Osteocyte (in vitro differentiated cells): ENCODE data around the gene COL7A1. TPM values are rescaled to one million over a fixed set of nuclear protein-coding genes. Genes with fewer than 3 reads are reported as not detected.
A peak's percentile ranks its signal among the peaks of the same experiment; 100 is the strongest.

Source experiments
- DNase-seq: peaks from one replicate; pipeline ENCODE4 v3.0.0; 2021; ENCODE audit warnings: mixed read lengths; ENCODE audit not compliant: unreplicated experiment; ENCODE audit errors: extremely low spot score
- H3K27ac Mint-ChIP-seq: one replicate; pipeline ENCODE4 v1.8.0; 2021; ENCODE audit warnings: mild to moderate bottlenecking, mixed read lengths; ENCODE audit not compliant: unreplicated experiment
- H3K27me3 Mint-ChIP-seq: one replicate; pipeline ENCODE4 v1.8.0; 2021; ENCODE audit warnings: mixed read lengths; ENCODE audit not compliant: unreplicated experiment
- H3K36me3 Mint-ChIP-seq: one replicate; pipeline ENCODE4 v1.8.0; 2021; ENCODE audit warnings: mixed read lengths; ENCODE audit not compliant: unreplicated experiment
- H3K4me1 Mint-ChIP-seq: one replicate; pipeline ENCODE4 v1.8.0; 2021; ENCODE audit warnings: mixed read lengths; ENCODE audit not compliant: unreplicated experiment
- H3K4me3 Mint-ChIP-seq: one replicate; pipeline ENCODE4 v1.8.0; 2021; ENCODE audit warnings: mild to moderate bottlenecking, moderate library complexity, mixed read lengths; ENCODE audit not compliant: unreplicated experiment
- H3K9me3 Mint-ChIP-seq: one replicate; pipeline ENCODE4 v1.8.0; 2021; ENCODE audit warnings: mixed read lengths; ENCODE audit not compliant: unreplicated experiment
- total RNA-seq: library from RNA; stranded (reverse); gene quantifications from 2 replicates; pipeline ENCODE4 v1.2.1, GENCODE V29; 2021
- TF ChIP-seq, protein P1 (sequence below): fragments of 200-600 bp; sonication (generic); IDR thresholded peaks from 2 replicates; pipeline ENCODE4 v1.5.0; 2021; ENCODE audit warnings: antibody characterized with exemption, mild to moderate bottlenecking, moderate library complexity

The COL7A1 gene
- total RNA-seq, 1 donor from 2014 or later: 16.6 TPM

DNA sequence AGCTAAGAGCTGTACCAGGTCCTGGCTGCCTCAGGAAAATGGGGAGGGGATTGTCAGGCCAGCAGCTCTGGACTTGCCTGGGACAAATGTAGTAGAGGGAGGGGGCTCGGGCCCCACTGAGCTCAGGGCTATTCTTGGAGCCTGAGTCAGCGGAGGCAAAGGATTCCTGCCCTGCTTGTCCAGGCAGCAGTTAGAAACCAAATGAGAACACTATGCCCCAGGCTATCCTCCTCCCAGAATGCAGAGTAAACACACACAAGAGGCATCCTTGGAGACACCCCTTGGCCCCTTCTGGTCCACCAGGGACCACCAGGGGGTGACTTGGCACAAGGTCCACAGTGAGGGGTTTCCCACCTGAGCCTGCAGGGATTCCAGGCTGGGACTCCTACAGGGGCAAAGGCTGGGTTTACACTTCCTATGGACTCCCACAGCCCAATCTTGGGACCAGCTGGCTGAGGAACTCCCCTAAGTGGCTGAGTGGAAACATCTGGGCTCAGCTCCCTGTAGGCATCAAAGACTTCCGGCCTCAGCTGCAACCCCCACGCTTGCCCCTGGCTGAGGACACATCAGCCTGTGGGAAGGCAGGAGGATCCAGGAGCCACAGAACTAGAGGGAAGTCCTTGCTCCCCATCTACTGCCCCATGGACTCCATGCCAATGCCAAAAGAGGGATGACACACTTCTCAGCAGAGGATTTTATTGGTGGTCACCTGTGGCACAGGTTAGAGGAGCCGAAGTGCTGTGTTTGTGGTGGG lies 3.4 kb upstream of the COL7A1 start:
- H3K27ac Mint-ChIP-seq: peak overlapping the region; percentile 95

DNA sequence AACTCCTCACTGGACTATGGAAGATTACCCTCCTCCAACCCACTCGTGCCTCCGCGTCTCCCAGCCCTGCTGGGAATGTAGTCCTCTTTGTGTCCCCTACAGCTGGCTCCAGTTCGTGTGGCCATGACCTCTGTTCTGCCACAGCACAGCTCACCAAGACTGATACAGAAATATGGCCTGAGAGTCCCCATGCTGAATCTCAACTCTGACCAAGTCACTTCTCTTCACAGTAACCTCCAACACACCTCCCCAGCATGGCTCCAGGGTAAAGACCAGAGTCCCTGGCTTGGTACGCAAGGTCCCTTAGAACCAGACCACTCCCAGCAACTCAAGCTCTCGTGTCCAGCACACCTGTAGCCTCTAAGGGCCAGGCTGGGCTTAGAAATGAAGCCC lies 2.3 kb upstream of the COL7A1 start:
- peak overlapping the region; percentile 95 for H3K27ac Mint-ChIP-seq
- peaks cover 61% of the 10 kb centered on the region for H3K4me1 Mint-ChIP-seq
- H3K27me3 Mint-ChIP-seq: no peaks in the 10 kb centered on the region
- no peak overlapping the region for H3K4me3 Mint-ChIP-seq
- H3K36me3 Mint-ChIP-seq: peaks cover 26% of the 10 kb centered on the region
- no peaks in the 10 kb centered on the region for H3K9me3 Mint-ChIP-seq
- DNase-seq: no peak
- TF ChIP-seq, protein P1, sequence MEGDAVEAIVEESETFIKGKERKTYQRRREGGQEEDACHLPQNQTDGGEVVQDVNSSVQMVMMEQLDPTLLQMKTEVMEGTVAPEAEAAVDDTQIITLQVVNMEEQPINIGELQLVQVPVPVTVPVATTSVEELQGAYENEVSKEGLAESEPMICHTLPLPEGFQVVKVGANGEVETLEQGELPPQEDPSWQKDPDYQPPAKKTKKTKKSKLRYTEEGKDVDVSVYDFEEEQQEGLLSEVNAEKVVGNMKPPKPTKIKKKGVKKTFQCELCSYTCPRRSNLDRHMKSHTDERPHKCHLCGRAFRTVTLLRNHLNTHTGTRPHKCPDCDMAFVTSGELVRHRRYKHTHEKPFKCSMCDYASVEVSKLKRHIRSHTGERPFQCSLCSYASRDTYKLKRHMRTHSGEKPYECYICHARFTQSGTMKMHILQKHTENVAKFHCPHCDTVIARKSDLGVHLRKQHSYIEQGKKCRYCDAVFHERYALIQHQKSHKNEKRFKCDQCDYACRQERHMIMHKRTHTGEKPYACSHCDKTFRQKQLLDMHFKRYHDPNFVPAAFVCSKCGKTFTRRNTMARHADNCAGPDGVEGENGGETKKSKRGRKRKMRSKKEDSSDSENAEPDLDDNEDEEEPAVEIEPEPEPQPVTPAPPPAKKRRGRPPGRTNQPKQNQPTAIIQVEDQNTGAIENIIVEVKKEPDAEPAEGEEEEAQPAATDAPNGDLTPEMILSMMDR: no peak

More for the DNA sequence above, 3.4 kb upstream of the COL7A1 start:
- TF ChIP-seq, protein P1: peak; percentile 23
- H3K4me1 Mint-ChIP-seq: peaks cover 61% of the 10 kb centered on the region
- peak overlapping the region; percentile 51 for H3K4me3 Mint-ChIP-seq
- peaks cover 33% of the 10 kb centered on the region for H3K36me3 Mint-ChIP-seq
- H3K9me3 Mint-ChIP-seq: no peaks in the 10 kb centered on the region
- H3K27me3 Mint-ChIP-seq: no peaks in the 10 kb centered on the region
- DNase-seq: peak; percentile 96

DNA sequence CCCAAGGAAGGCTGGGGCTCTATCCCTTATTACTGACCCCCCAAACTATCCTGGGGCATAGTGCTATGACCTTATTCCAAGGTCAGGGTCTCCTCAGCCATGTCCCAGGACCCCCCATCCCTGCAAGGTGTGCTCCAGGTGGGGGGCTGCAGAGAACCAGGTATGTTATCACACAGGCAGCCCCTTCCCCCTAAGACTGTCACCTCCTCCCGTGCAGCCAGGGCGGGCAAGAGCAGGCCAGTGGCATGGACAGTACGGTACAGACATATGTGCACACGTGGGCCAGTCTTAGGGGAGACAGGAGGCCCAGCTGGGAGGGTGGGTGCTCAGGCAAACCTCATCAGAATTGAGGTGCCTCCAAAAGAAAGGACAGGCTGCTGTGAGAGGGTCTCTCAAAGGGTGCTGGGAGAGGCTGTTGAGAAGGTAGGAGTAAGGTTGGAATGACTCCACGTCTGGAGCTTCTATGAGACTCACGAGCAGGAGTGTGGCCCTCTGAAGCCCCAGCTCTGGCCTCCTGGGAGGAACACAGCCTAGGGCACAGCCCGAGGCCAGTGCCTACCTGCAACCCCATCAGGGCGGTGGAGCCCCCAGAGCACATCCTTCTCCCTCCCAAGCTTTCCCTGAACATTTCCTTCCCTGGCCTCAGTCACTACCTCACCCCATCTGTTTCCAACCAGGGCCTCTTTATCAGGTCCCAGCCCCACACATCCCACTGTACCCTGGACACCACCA lies 1.7 kb upstream of the COL7A1 start:
- Mint-ChIP-seq H3K9me3 (no peaks in the 10 kb centered on the region), H3K4me3 (no peak overlapping the region), H3K27me3 (no peaks in the 10 kb centered on the region), H3K27ac (peak overlapping the region; percentile 95), H3K4me1 (peaks cover 59% of the 10 kb centered on the region), H3K36me3 (peaks cover 23% of the 10 kb centered on the region)
- no peak for DNase-seq
- TF ChIP-seq, protein P1: no peak

DNA sequence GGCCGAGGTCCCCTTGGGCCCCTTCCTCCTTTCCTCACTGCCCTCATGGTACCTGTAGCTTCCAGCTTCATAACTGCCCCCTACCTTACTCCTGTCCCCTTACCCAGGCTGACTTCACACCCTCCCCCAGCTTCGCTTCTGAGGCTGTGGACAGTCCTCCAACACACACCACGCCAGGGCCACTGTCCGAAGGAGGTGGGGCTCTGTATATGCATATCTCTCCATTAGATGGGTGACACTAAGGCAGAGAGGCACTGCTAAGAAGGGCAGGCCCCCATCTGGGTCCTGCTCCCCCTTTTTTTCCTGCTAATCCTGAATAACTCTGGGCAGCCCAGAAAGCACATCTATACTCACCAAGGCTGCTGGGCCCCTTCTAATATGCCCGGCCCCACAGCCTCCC lies 1.0 kb upstream of the COL7A1 start:
- peak overlapping the region; percentile 80 for H3K27ac Mint-ChIP-seq
- H3K36me3 Mint-ChIP-seq: peaks cover 23% of the 10 kb centered on the region
- peaks cover 59% of the 10 kb centered on the region for H3K4me1 Mint-ChIP-seq
- TF ChIP-seq, protein P1: no peak
- DNase-seq: no peak
- no peak overlapping the region for H3K4me3 Mint-ChIP-seq
- no peaks in the 10 kb centered on the region for H3K27me3 Mint-ChIP-seq
- no peaks in the 10 kb centered on the region for H3K9me3 Mint-ChIP-seq

DNA sequence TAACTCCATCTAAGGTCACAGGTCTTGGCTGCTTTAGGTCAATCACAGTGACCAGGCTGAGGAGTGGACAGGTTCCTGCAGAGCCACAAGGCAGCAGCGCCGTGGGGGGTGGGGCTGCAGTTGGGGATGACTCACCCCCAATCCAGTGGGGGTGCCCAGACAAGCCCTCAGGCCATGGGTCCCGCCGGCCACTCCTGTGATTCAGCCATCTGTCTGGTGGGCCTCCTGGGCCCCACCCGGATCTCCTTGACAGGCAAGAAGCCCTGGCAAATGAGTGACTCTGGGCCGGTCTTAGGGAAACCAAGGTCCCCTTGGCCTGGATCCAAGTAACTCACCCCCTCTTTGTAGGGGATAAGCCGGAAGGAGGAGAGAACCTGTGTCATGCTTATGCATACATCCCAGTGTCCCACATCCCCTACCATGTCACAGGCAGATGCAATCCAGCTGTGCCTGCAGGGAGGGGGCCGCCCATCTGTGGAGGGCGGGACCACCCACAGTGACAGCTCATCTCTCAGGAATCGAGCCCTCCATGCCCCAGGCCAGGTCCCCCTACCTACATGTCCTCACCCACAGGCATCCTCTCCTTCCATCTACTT lies 495 bp upstream of the COL7A1 start:
- Mint-ChIP-seq H3K9me3 (no peaks in the 10 kb centered on the region), H3K27me3 (no peaks in the 10 kb centered on the region), H3K4me1 (peaks cover 56% of the 10 kb centered on the region), H3K36me3 (peaks cover 20% of the 10 kb centered on the region), H3K27ac (peak overlapping the region; percentile 80), H3K4me3 (no peak overlapping the region)
- TF ChIP-seq, protein P1: no peak
- DNase-seq: peak; percentile 93
